Measurements from ENCODE around the gene SHLD1.
"Not testable (repeated sequence)": the region's sequence is repeated elsewhere in the genome, so short reads cannot be mapped to it uniquely, and the experiment has no call there.

Gene SHLD1

DNA sequence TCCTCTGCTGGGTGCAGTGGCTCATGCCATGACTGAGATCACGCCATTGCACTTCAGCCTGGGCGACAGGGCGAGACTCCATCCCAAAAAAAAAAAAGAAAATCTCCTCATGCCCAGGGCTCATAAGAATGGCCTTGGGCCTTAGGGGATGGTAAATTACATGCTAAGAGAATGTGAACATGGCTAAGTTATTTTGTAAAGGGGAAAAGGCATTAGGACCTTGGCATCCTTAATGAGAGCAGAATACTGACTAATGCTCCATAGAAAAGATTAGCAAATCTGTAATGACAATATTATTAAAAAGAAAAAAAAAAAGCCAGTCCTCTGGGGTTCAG is 12.6 kb upstream of the SHLD1 start:
- FAIRE-seq = no peak

DNA sequence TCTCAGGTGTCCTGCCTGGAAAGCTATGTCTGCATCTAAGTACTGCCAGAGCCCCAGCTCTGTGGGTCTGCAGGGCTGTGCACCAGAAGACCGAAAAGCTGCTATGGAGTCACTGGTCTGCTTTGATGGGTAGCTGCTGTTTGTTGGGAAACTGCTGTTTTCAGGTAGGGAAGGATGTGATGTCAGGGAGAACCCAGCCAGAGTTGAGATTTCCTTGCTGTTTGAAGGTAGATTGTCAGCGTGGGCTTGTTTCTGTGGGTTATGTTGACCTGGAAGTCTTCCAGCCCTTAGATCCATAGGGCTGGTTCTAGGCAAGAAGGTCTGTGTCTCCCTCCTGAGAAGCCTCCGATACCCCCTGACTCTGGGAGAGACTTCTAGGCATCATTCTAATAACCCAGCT is 12.2 kb upstream of the SHLD1 start:
- FAIRE-seq = no peak

DNA sequence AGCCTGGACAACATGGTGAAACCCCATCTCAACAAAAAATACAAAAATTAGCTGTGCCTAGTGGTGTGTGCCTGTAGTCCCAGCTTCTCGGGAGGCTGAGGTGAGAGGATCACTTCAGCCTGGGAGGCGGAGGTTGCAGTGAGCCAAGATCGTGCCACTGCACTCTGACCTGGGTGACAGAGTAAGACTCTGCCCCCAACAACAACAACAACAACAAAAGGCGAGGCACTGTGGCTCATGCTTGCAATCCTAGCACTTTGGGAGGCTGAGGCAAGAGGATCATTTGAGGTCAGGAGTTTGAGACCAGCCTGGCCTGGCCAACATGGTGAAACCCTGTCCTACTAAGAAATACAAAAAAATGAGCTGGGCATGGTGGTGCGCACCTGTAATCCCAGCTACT is 9.6 kb upstream of the SHLD1 start:
- FAIRE-seq = not testable (repeated sequence)

DNA sequence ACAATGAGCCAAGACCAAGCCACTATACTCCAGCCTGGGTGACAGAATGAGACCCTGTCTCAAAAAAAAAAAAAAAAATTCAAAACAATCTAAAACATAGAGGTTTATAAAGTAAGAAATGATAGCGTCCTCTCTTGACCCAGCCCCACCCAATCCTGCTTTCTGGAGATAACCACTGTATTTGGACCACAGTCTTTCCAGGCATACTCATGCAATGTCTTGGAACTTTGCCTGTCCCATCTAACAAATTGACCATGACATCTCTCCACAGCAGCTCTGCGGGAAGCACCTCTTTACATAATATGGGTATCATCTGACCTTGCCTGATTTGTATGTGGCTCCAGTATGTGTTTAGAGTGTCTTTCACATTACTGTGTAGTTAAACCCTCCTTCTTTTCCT is 9.1 kb upstream of the SHLD1 start:
- FAIRE-seq = no peak

DNA sequence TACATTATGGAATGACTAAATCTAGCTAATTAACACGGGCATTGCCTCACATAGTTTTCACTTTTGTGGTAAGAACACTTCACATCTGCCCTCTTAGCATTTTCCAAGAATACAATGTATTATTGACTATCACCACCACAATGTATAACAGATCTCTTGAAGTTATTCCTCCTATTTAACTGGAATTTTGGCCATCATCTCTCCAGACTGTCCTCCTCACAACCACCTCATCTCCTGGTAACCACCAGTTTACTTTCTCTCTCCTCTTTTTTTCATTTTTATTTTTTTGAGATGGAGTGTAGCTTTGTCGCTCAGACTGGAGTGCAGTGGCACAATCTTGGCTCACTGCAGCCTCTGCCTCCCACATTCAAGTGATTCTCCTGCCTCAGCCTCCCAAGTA is 8.2 kb upstream of the SHLD1 start:
- FAIRE-seq = no peak

DNA sequence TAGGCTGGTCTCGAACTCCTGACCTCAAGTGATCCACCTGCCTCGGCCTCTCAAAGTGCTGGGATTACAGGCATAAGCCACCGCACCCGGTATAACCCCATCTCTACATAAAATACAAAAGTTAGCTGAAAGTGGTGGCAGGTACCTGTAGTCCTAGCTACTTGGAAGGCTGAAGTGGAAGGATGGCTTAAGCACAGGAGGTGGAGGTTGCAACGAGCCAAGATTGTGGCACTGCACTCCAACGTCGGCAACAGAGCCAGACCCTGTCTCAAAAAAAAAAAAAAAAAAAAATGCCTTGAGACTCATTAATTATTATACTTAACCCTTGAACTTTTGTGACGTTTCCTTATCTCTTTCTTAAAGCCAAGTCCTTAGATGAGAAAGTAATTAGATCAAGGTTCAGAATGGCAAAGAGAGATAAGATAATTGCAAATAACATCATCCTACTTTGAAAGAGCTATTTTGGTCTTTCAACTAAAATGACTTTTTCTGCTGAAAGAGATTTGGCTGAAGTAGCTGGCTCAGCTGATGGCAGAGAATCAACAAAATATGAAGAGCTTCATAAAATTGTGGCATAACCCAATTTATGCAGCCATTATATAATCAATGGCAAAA is 4.7 kb upstream of the SHLD1 start:
- FAIRE-seq = no peak

DNA sequence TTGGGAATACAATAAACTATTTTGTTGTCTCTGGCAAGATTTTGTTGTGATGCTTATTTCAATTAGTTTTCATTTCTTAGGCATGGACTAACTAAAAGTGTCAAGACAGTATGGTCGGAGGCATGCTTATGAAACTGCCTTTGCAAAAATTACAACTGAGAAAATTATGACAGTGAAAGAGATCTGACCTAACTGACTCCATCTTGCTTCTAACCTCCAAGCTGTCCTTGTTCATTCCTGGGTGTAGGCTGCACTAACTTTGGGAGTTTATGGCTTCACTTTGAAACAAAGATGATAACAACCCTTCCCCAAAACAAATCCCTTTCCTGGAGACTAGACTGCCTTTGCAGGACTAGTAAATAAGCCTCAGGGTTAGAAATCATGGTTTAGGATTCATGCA is 4.1 kb upstream of the SHLD1 start:
- FAIRE-seq = no peak

DNA sequence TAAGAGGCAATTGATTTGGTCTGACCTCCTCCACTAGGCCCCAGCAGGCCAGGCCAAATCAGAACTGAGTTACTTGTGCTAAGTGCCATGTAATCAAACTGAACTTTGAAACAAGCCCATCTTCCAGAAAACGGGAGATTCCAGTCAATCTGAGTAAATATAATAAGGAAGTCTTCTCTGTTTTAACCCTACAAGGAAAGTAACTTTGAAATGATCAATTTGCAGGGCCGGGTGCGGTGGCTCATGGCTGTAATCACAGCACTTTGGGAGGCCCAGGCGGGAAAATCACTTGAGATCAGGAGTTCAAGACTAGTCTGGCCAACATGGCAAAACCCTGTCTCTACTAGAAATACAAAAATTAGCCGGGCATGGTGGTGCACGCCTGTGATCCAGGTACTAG is 2.0 kb upstream of the SHLD1 start:
- FAIRE-seq = no peak

DNA sequence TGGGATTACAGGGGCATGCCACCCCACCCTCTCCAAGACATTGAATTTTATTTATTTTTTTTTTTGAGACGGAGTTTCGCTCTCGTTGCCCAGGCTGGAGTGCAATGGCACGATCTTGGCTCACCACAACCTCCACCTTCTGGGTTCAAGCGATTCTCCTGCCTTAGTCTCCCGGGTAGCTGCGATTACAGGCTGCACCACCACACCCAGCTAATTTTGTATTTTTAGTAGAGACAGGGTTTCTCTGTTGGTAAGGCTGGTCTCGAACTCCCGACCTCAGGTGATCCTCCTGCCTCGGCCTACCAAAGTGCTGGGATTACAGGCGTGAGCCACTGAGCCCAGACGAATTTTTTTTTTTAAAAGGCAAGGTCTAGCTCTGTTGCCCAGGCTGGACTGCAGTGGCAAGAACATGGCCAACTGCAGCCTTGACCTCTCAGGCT is 669 bp upstream of the SHLD1 start:
- not testable (repeated sequence) for FAIRE-seq

DNA sequence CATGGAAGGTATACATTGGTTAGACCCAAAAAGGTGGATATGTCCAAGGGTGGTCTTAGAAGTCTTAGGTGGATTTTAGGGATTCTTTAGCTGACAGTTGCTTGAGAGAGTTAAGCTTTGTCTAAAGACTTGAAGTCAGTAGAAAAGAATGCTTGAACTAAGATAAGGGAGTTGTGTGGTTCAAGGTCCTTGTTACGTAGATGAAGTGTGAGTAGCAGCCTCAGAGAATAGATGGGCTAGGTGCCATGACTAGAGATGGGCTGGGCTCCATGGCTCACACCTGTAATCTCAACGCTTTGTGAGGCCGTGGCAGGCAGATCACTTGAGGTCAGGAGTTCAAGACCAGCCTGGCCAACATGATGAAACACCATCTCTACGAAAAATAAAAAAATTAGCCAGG is 1.7 kb downstream of the SHLD1 start:
- FAIRE-seq = no peak

DNA sequence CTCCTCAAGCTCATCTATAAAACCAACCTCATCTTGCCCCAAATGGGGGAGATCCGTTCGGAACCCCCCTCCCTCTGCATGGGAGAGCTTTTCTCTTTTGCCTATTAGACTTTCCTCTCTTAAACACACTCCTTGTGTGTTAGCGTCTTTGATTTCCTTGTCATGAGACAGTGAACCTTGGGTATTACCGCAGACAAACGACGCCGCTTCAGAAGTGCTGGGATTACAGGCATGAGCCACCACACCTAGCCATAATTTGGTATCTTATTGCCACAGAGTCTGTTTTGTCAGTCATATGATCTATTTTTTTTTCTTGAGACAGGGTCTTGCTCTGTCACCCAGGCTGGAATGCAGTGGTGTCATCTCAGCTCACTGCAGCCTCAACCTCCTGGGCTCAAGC is 3.6 kb downstream of the SHLD1 start:
- FAIRE-seq = no peak

DNA sequence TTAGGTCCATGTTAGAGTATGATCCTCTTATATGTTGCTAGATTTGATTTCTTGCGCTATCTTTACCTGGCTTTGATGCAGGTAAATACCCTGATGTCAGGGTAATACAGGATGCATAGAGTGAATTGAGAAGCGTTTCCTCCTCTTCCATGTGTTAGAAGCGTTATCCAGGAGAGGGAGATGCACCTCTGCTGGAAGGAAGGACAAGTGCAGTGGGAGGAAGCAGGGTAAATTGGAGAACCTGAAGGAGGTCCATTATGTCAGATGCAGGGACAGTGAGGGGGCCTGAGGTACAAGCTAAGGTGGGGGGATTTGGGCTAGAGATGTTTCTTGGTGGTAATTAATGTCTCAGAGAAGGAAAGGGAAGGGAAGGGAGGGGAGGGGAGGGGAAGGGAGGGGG is 7.7 kb downstream of the SHLD1 start:
- FAIRE-seq = no peak

DNA sequence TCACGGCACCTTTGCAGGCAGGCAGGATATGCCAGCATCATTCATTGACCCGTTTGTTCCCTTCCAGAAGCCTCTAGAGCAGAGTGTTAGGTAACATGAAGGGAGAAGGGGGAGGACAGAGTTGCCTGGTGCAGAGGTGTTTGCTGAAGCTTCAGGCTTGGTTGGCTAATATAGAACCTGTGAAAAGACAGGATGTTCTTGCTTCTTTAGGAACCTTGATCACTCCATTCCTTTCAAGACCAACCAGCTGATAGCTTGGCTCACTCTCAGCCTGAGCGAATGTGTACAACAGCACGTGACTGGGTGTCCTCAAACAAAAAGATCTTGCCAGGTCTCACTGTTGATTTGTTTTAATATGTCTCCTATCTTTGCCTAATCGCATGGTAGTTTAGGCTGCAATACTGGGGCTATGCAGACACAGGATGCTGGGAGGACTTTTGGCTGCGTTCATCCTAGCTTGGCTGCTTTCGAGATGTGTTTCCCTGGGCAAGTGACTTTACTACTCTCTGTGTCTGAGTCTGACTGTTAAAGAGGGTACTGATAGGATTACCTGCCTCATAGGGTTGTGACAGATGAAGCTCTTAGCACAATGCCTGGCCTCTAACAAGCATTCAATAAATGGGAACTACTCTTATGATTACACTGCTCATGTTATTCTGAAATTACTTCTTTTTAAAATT is 16.0 kb downstream of the SHLD1 start:
- FAIRE-seq = no peak

DNA sequence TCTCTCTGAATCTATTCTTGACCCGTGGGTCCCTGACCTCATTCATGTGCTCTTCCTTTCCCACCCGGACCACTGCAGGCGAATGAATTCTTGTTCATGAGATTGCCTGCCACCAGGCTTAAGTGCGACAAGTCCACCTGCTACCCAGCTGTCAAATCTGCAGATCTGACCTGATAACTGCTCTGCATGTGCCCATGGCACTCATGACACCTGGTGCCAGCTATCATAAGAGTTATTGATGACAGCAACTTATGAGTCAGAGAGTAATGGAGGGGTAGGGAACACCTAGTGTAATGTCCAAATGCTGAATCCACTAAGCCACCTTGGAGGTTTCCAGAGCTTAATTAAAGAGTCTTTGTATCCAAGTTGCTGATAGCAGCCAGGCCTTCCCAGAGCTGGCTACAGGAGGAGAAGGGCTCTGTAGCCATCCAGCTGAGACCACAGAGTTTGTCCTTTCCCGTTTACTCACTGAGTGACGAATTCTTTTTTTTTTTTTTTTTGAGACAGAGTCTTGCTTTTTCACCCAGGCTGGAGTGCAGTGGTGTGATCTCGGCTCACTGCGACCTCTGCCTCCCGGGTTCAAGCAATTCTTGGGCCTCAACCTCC is 17.4 kb downstream of the SHLD1 start:
- FAIRE-seq = no peak

DNA sequence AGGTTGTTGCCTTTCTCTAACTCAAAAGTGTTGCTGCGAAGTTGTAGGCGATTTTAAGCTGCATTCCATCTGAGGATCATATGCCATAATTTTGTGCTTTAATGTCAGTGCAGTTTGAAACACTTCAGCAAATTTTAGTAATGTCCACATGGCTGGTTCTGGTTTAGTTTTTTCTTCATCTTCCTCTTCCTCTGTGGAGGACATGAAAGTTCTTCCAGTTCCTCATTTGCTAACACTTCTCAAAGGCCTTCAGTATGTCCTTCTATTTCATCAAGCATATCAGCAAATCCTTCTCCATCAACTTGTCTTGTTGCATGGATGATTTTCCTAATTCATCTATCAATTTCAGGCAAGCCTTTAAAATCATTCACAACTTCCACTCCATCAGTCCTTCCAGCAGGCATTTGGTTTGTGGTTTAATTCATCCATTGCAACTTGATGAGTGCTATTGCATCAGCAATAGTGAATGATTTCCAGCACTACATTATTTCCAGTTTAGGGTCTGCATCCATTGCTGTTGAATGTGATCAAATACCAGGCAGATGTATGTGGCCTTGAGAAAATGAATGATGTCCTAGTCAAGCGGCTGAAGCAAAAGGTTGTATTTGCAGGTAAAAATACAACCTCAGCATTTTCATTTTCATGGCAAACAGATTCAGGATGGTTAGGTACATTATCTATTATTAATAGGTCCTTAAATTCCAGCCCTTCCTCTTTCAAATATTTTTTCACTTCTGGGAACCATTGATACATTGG is 20.2 kb downstream of the SHLD1 start:
- FAIRE-seq = no peak

DNA sequence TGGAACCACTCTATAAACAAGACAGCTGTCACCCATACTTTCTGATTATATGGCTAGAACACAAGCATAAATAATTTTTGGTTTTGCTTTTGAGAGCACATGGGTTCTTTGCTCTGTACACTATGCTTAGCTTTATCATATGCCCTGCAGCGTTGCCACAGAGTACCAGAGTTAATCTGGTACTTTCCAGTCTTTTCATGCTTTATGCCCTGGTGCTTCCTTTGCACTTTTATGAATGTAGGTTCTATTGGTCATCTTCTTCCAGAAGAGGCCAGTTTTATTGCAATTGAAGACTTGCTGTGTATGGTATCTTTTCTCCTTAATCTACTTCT is 20.8 kb downstream of the SHLD1 start:
- no peak for FAIRE-seq

DNA sequence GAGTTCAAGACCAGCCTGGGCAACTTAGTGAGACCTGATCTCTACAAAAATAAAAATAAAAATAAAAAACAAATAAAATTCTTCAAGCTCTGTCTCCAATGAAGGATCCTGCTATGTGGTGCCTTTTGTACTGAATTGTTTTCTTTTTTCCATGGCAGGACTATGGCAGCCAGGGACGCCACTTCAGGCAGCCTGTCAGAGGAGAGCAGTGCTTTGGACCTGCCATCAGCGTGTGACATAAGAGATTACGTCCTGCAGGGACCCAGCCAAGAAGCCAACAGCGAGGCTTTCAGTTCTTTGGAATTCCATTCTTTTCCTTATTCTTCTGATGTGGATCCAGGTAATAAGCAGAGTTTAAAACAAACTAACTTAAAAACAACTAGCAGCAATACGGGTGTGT is 22.5 kb downstream of the SHLD1 start:
- no peak for FAIRE-seq

DNA sequence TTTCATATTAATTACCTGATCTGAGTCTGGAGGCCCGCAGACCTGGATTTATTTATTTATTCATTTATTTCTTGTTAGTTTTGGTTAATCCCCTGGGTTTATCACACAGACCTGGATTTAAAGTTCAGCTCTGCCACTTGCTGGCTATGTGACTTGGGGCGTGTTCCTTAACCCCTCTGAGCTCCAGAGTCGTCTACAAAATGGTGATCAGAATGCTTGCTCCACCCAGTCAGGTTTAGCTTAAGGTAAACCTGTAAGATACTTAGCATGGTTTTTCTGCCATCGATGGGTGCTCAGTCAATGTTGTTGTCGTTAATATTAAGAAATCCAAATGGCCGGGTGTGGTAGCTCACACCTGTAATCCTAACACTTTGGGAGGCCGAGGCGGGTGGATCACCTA is 23.4 kb downstream of the SHLD1 start:
- no peak for FAIRE-seq

DNA sequence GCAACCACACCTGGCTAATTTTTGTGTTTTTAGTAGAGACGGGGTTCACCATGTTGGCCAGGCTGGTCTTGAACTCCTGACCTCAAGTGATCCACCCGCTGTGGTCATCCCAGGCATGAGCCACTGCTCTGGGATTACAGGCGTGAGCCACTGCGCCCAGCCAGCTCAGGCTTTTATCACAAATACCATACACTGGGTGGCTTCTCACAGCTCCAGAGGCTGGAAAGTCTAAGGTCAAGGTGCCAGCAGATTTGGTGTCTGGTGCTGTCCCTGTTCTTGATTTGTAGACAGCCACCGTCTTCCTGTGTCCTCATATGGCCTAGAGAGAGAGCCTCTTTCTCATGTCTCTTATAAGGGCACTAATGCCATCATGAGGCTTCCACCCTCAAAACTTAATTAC is 25.9 kb downstream of the SHLD1 start:
- no peak for FAIRE-seq

DNA sequence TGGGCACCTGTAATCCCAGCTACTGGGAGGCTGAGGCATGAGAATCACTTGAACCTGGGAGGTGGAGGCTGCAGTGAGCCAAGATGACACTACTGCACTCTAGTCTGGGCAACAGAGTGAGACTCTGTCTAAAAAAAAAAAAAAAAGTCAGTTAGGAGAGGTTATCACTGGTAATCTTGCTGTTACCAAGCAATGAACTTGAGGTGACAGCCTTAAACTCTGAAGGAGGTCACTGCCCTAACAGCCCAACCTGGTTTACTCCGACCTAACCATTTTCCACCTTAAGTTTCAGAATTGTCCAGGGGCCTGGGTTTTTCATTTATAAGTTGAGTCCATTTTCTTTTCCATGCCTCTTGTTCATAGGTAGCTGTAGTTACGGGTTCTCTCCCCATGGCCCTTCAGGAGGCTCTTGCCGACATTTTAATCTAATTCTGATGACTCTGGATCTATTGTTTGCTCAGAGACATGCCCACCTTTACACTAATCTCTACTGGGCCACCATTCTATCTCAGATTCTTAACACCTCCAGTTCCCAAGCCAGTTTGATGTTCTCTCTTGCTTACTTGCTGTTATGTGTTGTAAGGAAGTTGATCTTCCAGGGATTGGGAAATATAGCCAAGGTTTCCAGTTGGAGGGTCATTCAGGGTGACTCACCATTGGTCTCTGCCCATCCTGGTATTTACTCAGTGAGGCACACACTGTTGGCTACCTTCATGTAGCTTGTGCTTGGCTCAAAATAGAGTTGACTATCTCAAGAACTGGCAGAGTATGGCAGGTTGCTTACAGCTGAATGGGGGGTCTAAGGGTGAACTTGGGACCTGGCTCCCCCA is 29.1 kb downstream of the SHLD1 start:
- no peak for FAIRE-seq

DNA sequence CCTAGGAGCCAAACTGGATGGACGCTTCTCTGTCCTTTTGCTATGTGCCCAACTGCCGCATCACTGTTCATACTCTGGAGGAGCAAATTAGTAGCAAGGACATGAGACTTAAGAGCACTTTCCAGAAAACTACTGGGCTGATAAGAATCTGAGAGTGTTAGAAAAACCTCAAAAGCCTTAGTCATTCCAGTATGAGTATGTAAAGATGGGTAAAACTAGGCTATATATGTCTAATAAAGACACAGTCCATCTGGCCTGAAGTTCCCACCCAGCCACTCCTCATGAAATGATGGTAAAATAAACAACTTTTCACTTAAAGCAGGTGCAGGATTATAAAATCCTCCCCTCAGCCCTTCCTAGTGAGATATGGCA is 30.6 kb downstream of the SHLD1 start:
- no peak for FAIRE-seq

DNA sequence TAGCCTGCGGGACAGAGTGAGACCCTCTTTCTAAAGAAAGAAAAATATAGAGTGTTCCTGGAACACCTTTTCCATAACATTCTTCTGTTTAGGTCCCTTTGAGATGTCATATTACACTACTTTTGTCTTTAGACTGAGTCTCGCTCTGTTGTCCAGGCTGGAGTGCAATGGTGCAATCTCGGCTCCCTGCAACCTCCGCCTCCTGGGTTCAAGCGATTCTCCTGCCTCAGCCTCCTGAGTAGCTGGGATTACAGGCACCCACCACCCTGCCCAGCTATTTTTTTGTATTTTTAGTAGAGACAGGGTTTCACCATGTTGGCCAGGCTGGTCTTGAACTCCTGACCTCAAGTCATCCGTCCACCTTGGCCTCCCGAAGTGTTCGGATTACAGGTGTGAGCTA is 31.2 kb downstream of the SHLD1 start:
- not testable (repeated sequence) for FAIRE-seq

All from endometrium (tissue), 2 donors.